GM18511 (cell line): ENCODE data around the gene ATG7.
"Not testable (repeated sequence)": the region's sequence is repeated elsewhere in the genome, so short reads cannot be mapped to it uniquely, and the experiment has no call there.

ENCODE experiments used
- ATAC-seq: cut with Tn5 transposase; IDR thresholded peaks from one replicate; pipeline ENCODE4 v1.9.1; 2021; ENCODE audit warnings: mild to moderate bottlenecking, moderate library complexity; ENCODE audit not compliant: unreplicated experiment

ATG7 gene

DNA sequence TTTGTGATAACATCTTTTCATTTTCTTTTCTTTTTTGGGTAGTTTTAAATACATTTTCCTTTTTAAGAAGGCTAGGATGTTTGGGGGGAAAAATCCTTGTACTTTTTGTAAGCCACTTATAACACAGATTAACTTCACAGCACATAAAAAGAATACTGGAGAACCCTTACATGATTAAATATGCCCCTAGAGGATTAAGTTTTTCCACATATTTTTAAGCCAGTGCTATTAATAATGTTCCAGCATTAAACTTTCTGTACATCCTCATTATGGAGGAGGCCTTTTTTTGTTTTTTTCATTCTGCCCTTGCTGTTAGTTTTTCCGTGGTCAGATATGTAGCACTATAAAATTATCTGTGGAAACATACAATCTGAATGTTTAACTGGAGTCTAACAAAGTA, 147.9 kb downstream of the ATG7 start:
- no peak for ATAC-seq

DNA sequence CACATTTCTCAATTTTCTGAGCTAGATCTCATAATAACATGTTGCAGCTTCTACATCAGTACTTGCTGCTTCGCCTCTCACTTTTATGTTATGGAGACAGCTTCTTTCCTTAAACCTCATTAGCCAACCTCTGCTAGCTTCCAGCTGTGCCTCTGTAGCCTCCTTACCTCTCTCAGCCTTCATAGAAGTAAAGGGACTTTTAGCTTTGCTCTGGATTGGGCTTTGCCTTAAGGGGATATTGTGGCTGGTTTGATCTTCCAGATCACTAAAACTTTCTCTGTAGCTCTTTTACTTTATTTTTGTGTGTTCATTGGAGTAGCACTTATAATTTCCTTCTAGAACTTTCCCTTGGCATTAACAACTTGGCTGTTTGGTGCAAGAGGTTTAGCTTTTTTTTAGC, 150.1 kb downstream of the ATG7 start:
- no peak for ATAC-seq

DNA sequence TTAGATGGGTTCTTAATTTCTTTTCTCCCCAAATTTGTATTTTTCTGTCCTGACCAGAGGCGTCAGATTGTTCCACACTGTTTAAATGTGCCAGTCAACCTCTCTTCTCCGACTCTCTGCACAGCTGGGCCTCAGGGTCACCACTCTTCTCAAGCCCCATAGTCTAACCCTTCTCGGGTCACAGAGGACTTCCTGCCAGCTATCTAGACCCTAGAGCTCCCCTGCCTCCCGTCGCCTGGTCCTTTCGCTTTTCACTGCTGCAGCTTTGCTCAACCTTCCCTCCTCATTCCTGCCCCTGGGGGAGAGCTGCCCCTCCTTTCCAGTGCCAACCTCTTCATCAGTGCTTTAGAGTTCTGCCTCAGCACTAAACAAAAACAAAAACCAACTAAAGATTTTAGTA, 151.7 kb downstream of the ATG7 start:
- no peak for ATAC-seq

DNA sequence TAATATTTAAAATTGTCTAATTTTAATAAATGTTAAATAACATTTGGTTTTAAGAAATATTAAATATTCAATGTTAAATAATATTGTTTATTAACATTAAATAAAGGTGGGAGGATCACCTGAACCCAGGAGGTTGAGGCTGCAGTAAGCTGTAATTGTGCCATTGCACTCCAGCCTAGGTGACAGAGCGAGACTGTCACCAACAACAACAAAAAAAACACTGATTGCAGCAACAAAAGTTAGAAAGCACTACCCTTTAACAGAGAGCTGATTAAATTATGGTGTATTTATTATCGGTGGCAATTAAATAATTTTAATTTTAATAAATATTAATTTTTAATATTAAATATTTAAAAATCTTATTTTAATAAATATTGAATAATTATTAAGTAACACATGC, 152.1 kb downstream of the ATG7 start:
- ATAC-seq: no peak

GRCh38 chr3:11430207-11430606, 158.0 kb downstream of the ATG7 start:
- no peak for ATAC-seq

DNA sequence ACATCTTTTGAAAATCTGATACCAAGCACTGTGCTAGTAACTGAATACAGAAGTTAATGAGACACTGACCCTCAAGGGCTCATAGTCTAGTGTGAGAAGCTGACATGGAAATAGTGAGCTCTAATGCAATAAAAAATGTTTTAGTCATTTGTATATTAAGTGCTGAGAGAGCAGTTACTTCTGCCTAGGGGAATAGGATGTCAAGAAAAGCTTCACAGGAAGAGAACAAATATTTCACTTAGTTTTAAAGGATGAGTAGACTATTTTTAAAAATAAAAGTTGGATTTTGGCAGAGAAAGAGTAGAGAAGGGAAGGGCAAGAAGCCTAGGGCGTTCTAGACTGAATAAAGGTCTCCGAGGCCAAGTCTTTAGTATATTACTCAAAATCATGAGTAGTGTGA, 158.4 kb downstream of the ATG7 start:
- ATAC-seq: no peak

- ATAC-seq: no peak
Observed at GRCh38 chr3:11431319-11431718, 159.1 kb downstream of the ATG7 start.

DNA sequence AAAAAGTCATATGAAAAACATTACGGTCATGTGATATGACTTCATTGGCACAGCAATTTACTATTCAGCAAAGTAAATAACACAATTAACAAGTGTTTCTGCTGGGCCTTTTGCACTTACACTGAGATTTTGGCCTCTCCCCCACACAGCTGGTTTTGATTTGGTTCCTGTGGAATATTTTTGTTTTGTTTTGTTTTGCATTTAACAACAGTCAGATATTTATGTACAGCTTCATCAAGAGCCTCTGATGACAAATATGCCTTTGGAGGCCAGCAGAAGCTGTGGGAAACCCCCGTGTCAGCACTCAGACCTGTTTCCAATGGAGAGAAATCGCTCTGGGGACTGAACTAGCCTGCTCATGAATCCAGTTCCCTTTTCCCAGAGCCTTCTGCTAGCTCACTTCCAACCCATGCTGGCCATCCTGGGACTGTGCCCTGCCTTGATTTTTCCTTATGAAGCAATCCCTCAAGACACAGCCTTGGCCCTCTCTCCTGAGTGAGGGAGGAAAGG, 161.9 kb downstream of the ATG7 start:
- ATAC-seq: no peak

DNA sequence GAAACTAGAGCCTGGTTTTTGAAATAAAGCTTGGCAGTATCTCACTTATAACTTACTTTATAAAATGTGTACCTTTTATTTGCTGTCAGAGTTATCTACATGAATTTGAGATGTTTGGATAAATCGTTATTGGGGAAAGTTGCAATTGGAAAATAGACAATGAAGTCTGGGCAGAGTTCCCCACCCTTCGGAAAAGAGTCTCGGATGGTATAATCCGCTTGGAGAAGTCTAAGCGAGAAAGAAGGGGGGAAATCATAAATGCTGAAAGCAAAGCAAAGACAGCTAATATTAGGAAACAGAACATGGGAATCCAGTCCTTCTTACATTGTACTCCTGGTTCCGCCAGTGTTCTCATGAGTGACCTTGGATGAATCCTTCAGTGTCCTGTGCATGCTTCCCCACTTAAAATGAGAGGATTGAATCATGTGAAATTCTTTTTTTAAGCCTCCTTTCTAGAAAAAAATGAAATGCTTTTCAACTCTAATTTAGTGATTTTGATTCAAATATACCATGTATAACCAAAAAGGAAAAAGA, 162.4 kb downstream of the ATG7 start:
- no peak for ATAC-seq

DNA sequence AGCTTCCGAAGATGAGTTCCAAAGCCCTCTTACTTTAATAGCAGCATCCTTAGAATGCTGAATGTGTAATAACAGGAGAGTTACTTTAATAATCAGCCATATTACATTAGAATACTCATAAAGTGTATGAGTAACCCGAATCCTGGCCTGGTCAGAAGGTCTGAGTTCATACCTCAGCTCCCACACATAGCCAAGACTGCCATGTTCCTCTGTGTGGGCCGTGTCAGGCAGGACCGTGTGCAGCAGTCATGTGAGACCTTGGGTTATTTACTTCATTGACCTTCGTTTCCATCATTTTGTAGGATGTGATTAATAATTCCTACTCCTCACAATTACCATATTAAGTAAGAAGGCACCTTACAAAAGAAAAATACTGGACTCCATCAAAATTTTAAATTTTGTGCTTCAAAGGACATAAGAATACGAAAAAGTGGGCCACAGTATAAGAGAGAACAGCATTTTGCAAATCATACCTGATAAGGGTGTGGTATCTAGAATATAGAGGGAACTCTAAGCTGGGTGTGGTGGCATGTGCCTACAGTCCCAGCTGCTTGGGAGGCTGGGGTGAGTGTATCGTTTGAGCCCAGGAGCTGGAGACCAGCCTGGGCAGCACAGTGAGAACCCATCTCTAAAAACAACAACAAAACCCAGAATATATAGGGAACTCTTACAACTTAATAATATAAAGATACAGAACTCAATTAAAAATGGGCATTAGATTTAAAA, 163.4 kb downstream of the ATG7 start:
- ATAC-seq: no peak

DNA sequence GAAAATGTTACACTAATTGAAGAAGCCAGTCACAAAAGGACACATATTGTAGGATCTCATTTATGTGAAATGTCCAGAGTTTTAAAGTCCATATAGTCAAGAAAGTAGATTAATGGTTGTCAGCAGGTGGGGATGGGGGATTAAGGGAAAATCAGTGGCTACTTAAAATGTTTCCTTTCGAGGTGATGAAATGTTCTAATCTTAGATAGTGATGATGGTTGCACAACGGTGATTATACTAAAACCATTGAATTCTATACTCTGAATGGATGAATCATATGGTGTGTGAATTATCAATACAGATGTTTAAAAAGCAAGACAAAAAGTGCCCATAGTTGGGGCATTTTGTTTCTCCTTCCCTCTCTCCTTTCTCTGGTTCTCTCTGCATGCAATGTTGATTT, 164.6 kb downstream of the ATG7 start:
- ATAC-seq: no peak

DNA sequence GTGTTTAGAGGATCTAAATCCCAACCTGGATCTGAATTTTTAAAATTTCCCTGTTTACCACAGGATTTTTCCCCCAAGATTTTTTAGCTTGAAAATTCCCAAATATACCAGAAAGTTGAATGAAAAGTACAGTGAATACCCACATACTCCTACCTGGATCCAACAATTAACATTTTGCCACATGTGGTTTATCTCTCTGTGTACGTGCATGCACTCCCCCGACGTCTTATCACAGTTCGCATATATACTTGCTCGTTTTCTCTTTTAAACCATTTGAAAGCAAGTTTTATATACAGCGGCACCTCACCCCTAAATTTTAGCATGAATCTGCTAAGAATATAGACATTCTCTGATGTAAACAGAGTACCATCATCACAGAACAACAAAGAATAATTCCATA, 165.3 kb downstream of the ATG7 start:
- no peak for ATAC-seq

DNA sequence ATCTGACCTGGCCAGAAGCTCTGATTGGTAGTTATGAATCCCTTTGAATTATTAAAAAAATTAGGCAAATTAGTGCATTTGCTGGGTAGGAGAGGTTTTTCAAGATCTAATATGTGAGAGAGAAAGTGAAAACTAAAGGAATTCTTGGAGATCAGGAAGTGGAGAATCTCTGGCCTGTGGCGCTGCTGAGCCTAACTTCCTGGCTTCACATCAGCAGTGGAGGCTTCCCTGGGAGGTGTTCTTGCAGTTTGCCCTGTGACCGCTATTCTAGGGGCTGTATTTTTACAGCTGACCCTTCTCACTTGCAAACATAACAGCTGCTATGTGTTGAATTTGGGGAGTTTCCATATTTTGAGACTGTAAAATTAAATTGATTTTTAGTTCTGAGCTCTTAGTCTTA, 166.4 kb downstream of the ATG7 start:
- ATAC-seq: no peak

DNA sequence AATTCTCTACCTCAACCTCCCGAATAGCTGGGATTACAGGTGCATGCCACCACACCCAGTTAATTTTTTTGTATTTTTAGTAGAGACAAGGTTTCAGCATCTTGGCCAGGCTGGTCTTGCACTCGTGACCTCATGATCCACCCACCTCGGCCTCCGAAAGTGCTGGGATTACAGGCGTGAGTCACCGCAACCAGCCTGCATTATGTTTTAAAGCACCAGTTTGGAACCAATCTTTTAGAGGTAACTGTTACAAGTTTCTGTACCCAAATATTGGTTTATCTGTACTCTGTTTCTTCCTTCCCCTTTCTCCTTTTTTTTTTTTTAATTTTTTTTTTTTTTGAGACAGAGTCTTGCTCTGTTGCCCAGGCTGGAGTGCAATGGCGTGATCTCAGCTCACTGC, 169.1 kb downstream of the ATG7 start:
- not testable (repeated sequence) for ATAC-seq

GRCh38 chr3:11444404-11444803, 172.2 kb downstream of the ATG7 start:
- no peak for ATAC-seq

- not testable (repeated sequence) for ATAC-seq
Observed at GRCh38 chr3:11445193-11445592, 173.0 kb downstream of the ATG7 start.

DNA sequence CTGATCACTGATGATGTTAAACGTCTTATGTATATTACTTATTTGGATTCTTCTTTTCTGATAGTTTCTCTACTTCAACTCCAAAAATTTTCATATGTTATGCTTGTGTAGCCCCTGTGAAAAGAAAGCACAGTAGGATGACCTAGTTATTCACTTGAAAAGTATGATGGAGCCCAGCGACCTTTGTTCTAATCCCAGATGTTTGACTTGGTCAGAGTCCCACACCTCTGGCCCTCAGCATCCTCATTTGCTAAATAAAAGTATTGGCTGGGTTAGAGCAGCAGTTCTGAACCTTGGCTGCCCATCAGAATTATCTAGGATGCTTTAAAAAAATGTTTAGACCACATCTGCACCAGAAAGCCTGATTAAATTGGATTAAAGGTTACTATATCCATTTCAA, 173.7 kb downstream of the ATG7 start:
- no peak for ATAC-seq

GRCh38 chr3:11447584-11448200, 175.5 kb downstream of the ATG7 start:
- no peak for ATAC-seq

DNA sequence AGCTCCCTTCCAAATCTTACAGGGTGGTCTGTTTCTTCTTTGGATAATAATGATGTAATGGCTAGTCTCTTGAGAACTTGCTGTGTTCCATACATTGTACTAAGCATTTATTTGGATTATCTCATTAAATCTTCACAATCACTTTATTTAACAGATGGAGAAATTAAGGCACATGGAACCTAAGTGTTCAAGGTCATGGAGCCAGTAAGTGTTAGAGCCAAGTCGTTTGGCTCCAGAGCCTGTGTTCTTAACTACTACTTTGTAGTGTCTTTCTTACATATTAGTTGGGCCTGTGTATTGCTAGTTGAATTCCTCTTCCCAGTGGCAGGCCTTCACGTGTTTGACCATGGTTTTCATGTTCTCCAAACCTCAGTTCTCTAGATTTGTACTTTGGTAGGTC, 177.8 kb downstream of the ATG7 start:
- ATAC-seq: no peak

DNA sequence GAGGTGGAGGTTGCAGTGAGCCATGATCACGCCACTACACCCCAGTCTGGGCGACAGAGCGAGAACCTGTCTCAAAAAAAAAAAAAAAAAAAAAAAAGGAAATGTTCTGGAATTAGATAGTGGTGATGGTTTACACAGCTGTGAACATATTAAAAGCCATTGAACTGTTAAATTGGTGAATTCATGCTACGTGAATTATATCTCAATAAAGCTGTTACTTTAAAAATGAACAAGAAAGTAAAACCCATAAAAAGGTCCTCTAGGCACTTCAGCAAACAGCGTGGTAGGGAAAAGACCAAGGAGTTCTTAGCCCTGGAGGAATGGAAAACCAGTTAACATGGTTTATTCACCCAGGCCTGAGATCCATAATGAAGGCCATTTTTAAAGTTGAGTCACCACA, 180.1 kb downstream of the ATG7 start:
- ATAC-seq: no peak

DNA sequence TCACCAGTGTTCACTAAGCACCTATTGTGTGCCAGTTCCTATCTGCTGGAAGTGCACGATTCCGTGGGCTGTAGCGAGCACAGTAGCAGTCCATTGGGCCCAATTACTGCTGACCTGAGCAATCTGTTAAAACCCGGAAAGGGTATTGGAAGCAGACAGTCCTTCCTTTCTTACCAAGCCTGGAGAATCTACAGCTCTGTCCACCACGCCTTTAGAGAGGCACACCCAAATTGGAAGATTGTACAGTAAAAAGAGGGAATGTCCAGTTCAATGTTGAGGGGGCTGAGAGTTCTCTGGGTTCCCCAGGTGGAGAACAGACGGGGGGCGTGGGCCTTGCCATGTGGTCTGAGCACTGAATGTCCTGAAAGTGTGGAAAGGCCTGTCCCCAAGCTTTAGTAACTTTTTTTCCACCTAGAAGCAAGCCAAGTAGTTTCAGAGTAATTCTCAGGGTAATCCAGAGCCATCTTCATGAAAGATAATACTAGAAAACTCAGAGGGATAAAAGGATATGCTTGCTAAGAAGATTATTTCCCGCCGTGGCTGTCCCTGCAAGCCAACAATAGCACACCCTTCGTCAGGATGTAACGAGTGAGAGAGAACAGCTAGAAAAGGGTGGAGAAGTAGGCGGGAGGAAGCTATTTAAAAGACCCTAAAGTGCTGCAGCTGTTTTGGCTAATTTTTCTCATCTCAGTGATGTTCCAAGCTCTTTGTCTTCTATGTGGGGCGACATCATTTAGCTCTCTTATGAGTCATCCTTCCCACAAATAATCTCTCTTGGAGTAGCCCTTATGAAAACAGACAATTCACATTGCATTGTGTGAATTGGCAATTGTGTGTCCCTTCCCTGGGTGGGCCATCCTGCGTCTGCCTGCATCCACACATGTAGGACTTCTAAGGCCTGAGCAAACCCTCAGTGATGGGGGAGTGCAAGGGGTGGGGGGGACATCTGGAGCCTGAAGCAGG, 181.0 kb downstream of the ATG7 start:
- no peak for ATAC-seq
